ENCODE measurements around the gene MCF2L2. TPM values are rescaled to one million over a fixed set of nuclear protein-coding genes. Genes with fewer than 3 reads are reported as not detected.

MCF2L2 gene
- polyA plus RNA-seq, 1 donor from 2014 or later = 9.3 TPM

GRCh38 chr3:183281126-183281797 is 147.2 kb downstream of the MCF2L2 start:
- H3K27me3 ChIP-seq (ENCODE audit: insufficient read depth, low read depth, low read length) = no peaks in the 10 kb centered on the region
- H3K9me3 ChIP-seq (ENCODE audit: low read length) = no peaks in the 10 kb centered on the region
- H3K36me3 ChIP-seq (ENCODE audit: insufficient read depth, low read length) = no peaks in the 10 kb centered on the region
- H3F3A ChIP-seq (ENCODE audit: insufficient read depth, low read length, poor library complexity, severe bottlenecking) = no peaks in the 10 kb centered on the region
- H4K20me1 ChIP-seq (ENCODE audit: insufficient read depth) = no peaks in the 10 kb centered on the region
- H3K4me3 ChIP-seq (ENCODE audit: low read length) = no peak overlapping the region
- no peak overlapping the region for H3K27ac ChIP-seq (ENCODE audit: low read length)
- no peak for TF ChIP-seq TAF1 (IDR thresholded peaks at IDR 0.05; ENCODE audit: low read depth)
- no peak overlapping the region for H3K4me2 ChIP-seq (ENCODE audit: low read length)
- no peak overlapping the region for H2AFZ ChIP-seq (ENCODE audit: low read depth, low read length)
- no peaks in the 10 kb centered on the region for H3K79me2 ChIP-seq (replicated peaks; ENCODE audit: insufficient read depth, low read length)
- H3K9ac ChIP-seq (ENCODE audit: low read length) = no peak overlapping the region
- no peaks in the 10 kb centered on the region for H3K9me2 ChIP-seq (ENCODE audit: insufficient read depth, low read length)

- no peak for TF ChIP-seq EZH2 (IDR thresholded peaks at IDR 0.05; ENCODE audit: borderline replicate concordance, insufficient read depth, low read length, poor library complexity, severe bottlenecking)
- no peak for TF ChIP-seq TAF1 (IDR thresholded peaks at IDR 0.05; ENCODE audit: low read depth)
- TF ChIP-seq CTCF (IDR thresholded peaks at IDR 0.05; ENCODE audit: poor library complexity, severe bottlenecking) = no peak
- TF ChIP-seq SMC3 (conservative IDR thresholded peaks at IDR 0.05; ENCODE audit: poor library complexity) = no peak
- TF ChIP-seq REST (IDR thresholded peaks at IDR 0.05; ENCODE audit: borderline replicate concordance) = no peak
- TF ChIP-seq MXI1 (conservative IDR thresholded peaks at IDR 0.05; ENCODE audit: poor library complexity, severe bottlenecking) = no peak
- TF ChIP-seq POLR2AphosphoS5 (IDR thresholded peaks at IDR 0.05) = no peak
- no peak for TF ChIP-seq EP300 (conservative IDR thresholded peaks at IDR 0.05; ENCODE audit: poor library complexity, severe bottlenecking)
- TF ChIP-seq RAD21 (conservative IDR thresholded peaks at IDR 0.05) = no peak
- Histone ChIP-seq H3K4me3 (ENCODE audit: low read length) (no peak overlapping the region), H3F3A (ENCODE audit: insufficient read depth, low read length, poor library complexity, severe bottlenecking) (no peaks in the 10 kb centered on the region)
Measured at GRCh38 chr3:183279371-183279770, 149.0 kb downstream of the MCF2L2 start.

More at GRCh38 chr3:183279371-183279770, 149.0 kb downstream of the MCF2L2 start:
- Histone ChIP-seq H3K4me2 (ENCODE audit: low read length) (no peak overlapping the region), H3K27ac (ENCODE audit: low read length) (no peak overlapping the region), H3K27me3 (ENCODE audit: insufficient read depth, low read depth, low read length) (no peaks in the 10 kb centered on the region), H3K79me2 (replicated peaks; ENCODE audit: insufficient read depth, low read length) (no peaks in the 10 kb centered on the region), H4K20me1 (ENCODE audit: insufficient read depth) (no peaks in the 10 kb centered on the region), H3K9ac (ENCODE audit: low read length) (no peak overlapping the region), H3K9me3 (ENCODE audit: low read length) (no peaks in the 10 kb centered on the region), H2AFZ (ENCODE audit: low read depth, low read length) (no peak overlapping the region), H3K9me2 (ENCODE audit: insufficient read depth, low read length) (no peaks in the 10 kb centered on the region), H3K36me3 (ENCODE audit: insufficient read depth, low read length) (no peaks in the 10 kb centered on the region)
